ENCODE measurements around the gene ALDH1L1.
A peak's percentile ranks its signal among the peaks of the same experiment; 100 is the strongest.

The ALDH1L1 gene

GRCh38 chr3:126057936-126058335, 122.5 kb downstream of the ALDH1L1 start:
- H3K9ac ChIP-seq (ENCODE audit: low read length), result no peak overlapping the region
- no peak overlapping the region for H3K18ac ChIP-seq (ENCODE audit: low read length)
- H3K9me3 ChIP-seq (ENCODE audit: insufficient read depth, low read depth, low read length), result no peaks in the 10 kb centered on the region
- H4K8ac ChIP-seq (ENCODE audit: low read depth, low read length), result no peak overlapping the region
- no peaks in the 10 kb centered on the region for H3K79me1 ChIP-seq (ENCODE audit: low read length)
- no peaks in the 10 kb centered on the region for H3K36me3 ChIP-seq (ENCODE audit: control insufficient read depth in 1 of 2, insufficient read depth in 2 of 2, low read length in 2 of 2)
- no peak overlapping the region for H2AFZ ChIP-seq (ENCODE audit: insufficient read depth, low read length, poor library complexity)
- no peak overlapping the region for H4K91ac ChIP-seq (ENCODE audit: low read depth, low read length)
- no peaks in the 10 kb centered on the region for H3K27me3 ChIP-seq (ENCODE audit: insufficient read depth, low read length)
- H4K12ac ChIP-seq (ENCODE audit: low read depth, low read length), result no peak overlapping the region
- H2BK120ac ChIP-seq (ENCODE audit: insufficient read depth, low read length, poor library complexity), result no peak overlapping the region
- H2AK5ac ChIP-seq (ENCODE audit: low read length), result no peak overlapping the region
- no peaks in the 10 kb centered on the region for H3K79me2 ChIP-seq (ENCODE audit: control insufficient read depth, insufficient read depth, low read length, poor library complexity)
- WGBS (ENCODE audit: extremely low coverage, insufficient coverage, insufficient read length), result no CpG with 5 or more reads among the region's 13 CpGs
- no peak overlapping the region for H3K14ac ChIP-seq (ENCODE audit: low read length)
- H3K27ac ChIP-seq (ENCODE audit: low read depth, low read length), result no peak overlapping the region
- no peak for DNase-seq
- no peak overlapping the region for H2BK12ac ChIP-seq (ENCODE audit: low read length)
- H3K23ac ChIP-seq (ENCODE audit: low read length), result no peak overlapping the region
- peaks cover 9 to 10% of the 10 kb centered on the region in 2 experiments for H3K4me1 ChIP-seq (ENCODE audit: control insufficient read depth in 1 of 2, insufficient read depth in 2 of 2, low read length in 2 of 2)
- no peak overlapping the region for H3K4me2 ChIP-seq (ENCODE audit: low read length)
- no peak overlapping the region for H3K4ac ChIP-seq (ENCODE audit: low read depth, low read length)
- no peak overlapping the region for H3K4me3 ChIP-seq (ENCODE audit: low read depth, low read length)
- H2BK5ac ChIP-seq (ENCODE audit: low read depth, low read length, poor library complexity), result no peak overlapping the region

- Histone ChIP-seq H3K9ac (ENCODE audit: low read length) (no peak overlapping the region), H4K8ac (ENCODE audit: low read depth, low read length) (no peak overlapping the region), H3K36me3 (ENCODE audit: control insufficient read depth in 1 of 2, insufficient read depth in 2 of 2, low read length in 2 of 2) (no peaks in the 10 kb centered on the region), H3K4me3 (ENCODE audit: low read depth, low read length) (no peak overlapping the region), H3K4me1 (ENCODE audit: control insufficient read depth in 1 of 2, insufficient read depth in 2 of 2, low read length in 2 of 2) (peaks cover 9 to 10% of the 10 kb centered on the region in 2 experiments), H3K27me3 (ENCODE audit: insufficient read depth, low read length) (no peaks in the 10 kb centered on the region), H3K4me2 (ENCODE audit: low read length) (no peak overlapping the region), H3K9me3 (ENCODE audit: insufficient read depth, low read depth, low read length) (no peaks in the 10 kb centered on the region), H2BK12ac (ENCODE audit: low read length) (no peak overlapping the region), H3K23ac (ENCODE audit: low read length) (no peak overlapping the region), H4K91ac (ENCODE audit: low read depth, low read length) (no peak overlapping the region), H3K18ac (ENCODE audit: low read length) (no peak overlapping the region), H3K14ac (ENCODE audit: low read length) (no peak overlapping the region), H2BK5ac (ENCODE audit: low read depth, low read length, poor library complexity) (no peak overlapping the region), H2AK5ac (ENCODE audit: low read length) (no peak overlapping the region), H3K79me1 (ENCODE audit: low read length) (no peaks in the 10 kb centered on the region), H2BK120ac (ENCODE audit: insufficient read depth, low read length, poor library complexity) (no peak overlapping the region), H3K4ac (ENCODE audit: low read depth, low read length) (no peak overlapping the region), H3K27ac (ENCODE audit: low read depth, low read length) (no peak overlapping the region), H4K12ac (ENCODE audit: low read depth, low read length) (no peak overlapping the region), H3K79me2 (ENCODE audit: control insufficient read depth, insufficient read depth, low read length, poor library complexity) (no peaks in the 10 kb centered on the region), H2AFZ (ENCODE audit: insufficient read depth, low read length, poor library complexity) (no peak overlapping the region)
- DNase-seq, result no peak
- no CpG with 5 or more reads among the region's 10 CpGs for WGBS (ENCODE audit: extremely low coverage, insufficient coverage, insufficient read length)
Observed at GRCh38 chr3:126057501-126057819, 122.9 kb downstream of the ALDH1L1 start.

- no CpG with 5 or more reads among the region's 14 CpGs for WGBS (ENCODE audit: extremely low coverage, insufficient coverage, insufficient read length)
- Histone ChIP-seq H3K9ac (ENCODE audit: low read length) (no peak overlapping the region), H2BK5ac (ENCODE audit: low read depth, low read length, poor library complexity) (no peak overlapping the region), H3K4me1 (ENCODE audit: control insufficient read depth in 1 of 2, insufficient read depth in 2 of 2, low read length in 2 of 2) (peaks cover 9 to 10% of the 10 kb centered on the region in 2 experiments), H2BK12ac (ENCODE audit: low read length) (no peak overlapping the region), H2BK120ac (ENCODE audit: insufficient read depth, low read length, poor library complexity) (no peak overlapping the region), H3K9me3 (ENCODE audit: insufficient read depth, low read depth, low read length) (no peaks in the 10 kb centered on the region), H2AK5ac (ENCODE audit: low read length) (no peak overlapping the region), H4K12ac (ENCODE audit: low read depth, low read length) (no peak overlapping the region), H3K18ac (ENCODE audit: low read length) (no peak overlapping the region), H2AFZ (ENCODE audit: insufficient read depth, low read length, poor library complexity) (no peak overlapping the region), H3K79me2 (ENCODE audit: control insufficient read depth, insufficient read depth, low read length, poor library complexity) (no peaks in the 10 kb centered on the region), H3K4ac (ENCODE audit: low read depth, low read length) (no peak overlapping the region), H4K8ac (ENCODE audit: low read depth, low read length) (no peak overlapping the region), H3K23ac (ENCODE audit: low read length) (no peak overlapping the region), H3K14ac (ENCODE audit: low read length) (no peak overlapping the region), H3K27me3 (ENCODE audit: insufficient read depth, low read length) (no peaks in the 10 kb centered on the region), H3K27ac (ENCODE audit: low read depth, low read length) (no peak overlapping the region), H3K4me3 (ENCODE audit: low read depth, low read length) (no peak overlapping the region), H4K91ac (ENCODE audit: low read depth, low read length) (no peak overlapping the region), H3K79me1 (ENCODE audit: low read length) (no peaks in the 10 kb centered on the region), H3K36me3 (ENCODE audit: control insufficient read depth in 1 of 2, insufficient read depth in 2 of 2, low read length in 2 of 2) (no peaks in the 10 kb centered on the region), H3K4me2 (ENCODE audit: low read length) (no peak overlapping the region)
- DNase-seq, result peak in 1 of 2 donors; percentile 15
Observed at GRCh38 chr3:126056681-126057500, 123.5 kb downstream of the ALDH1L1 start.

- H2AFZ ChIP-seq (ENCODE audit: insufficient read depth, low read length, poor library complexity), result no peak overlapping the region
- no peak overlapping the region for H4K12ac ChIP-seq (ENCODE audit: low read depth, low read length)
- no peak overlapping the region for H3K4me3 ChIP-seq (ENCODE audit: low read depth, low read length)
- H3K36me3 ChIP-seq (ENCODE audit: control insufficient read depth in 1 of 2, insufficient read depth in 2 of 2, low read length in 2 of 2), result no peaks in the 10 kb centered on the region
- no CpG with 5 or more reads among the region's 10 CpGs for WGBS (ENCODE audit: extremely low coverage, insufficient coverage, insufficient read length)
- no peak overlapping the region for H4K8ac ChIP-seq (ENCODE audit: low read depth, low read length)
- H3K27ac ChIP-seq (ENCODE audit: low read depth, low read length), result no peak overlapping the region
- H3K14ac ChIP-seq (ENCODE audit: low read length), result no peak overlapping the region
- H3K27me3 ChIP-seq (ENCODE audit: insufficient read depth, low read length), result no peaks in the 10 kb centered on the region
- no peaks in the 10 kb centered on the region for H3K79me1 ChIP-seq (ENCODE audit: low read length)
- H3K79me2 ChIP-seq (ENCODE audit: control insufficient read depth, insufficient read depth, low read length, poor library complexity), result no peaks in the 10 kb centered on the region
- H3K9me3 ChIP-seq (ENCODE audit: insufficient read depth, low read depth, low read length), result no peaks in the 10 kb centered on the region
- H3K9ac ChIP-seq (ENCODE audit: low read length), result no peak overlapping the region
- no peak overlapping the region for H3K4ac ChIP-seq (ENCODE audit: low read depth, low read length)
- H3K23ac ChIP-seq (ENCODE audit: low read length), result no peak overlapping the region
- no peak overlapping the region for H2BK120ac ChIP-seq (ENCODE audit: insufficient read depth, low read length, poor library complexity)
- H4K91ac ChIP-seq (ENCODE audit: low read depth, low read length), result no peak overlapping the region
- DNase-seq, result no peak
- no peak overlapping the region for H2BK12ac ChIP-seq (ENCODE audit: low read length)
- H3K4me2 ChIP-seq (ENCODE audit: low read length), result no peak overlapping the region
- no peak overlapping the region for H2AK5ac ChIP-seq (ENCODE audit: low read length)
- peaks cover 9 to 10% of the 10 kb centered on the region in 2 experiments for H3K4me1 ChIP-seq (ENCODE audit: control insufficient read depth in 1 of 2, insufficient read depth in 2 of 2, low read length in 2 of 2)
- H2BK5ac ChIP-seq (ENCODE audit: low read depth, low read length, poor library complexity), result no peak overlapping the region
- H3K18ac ChIP-seq (ENCODE audit: low read length), result no peak overlapping the region
Observed at GRCh38 chr3:126056088-126056487, 124.3 kb downstream of the ALDH1L1 start.
